Measurements from ENCODE around the gene C16orf74. TPM values are rescaled to one million over a fixed set of nuclear protein-coding genes. Genes with fewer than 3 reads are reported as not detected.

Gene C16orf74
- total RNA-seq, 1 experiment from 2014 or later, result 25.9 TPM

DNA sequence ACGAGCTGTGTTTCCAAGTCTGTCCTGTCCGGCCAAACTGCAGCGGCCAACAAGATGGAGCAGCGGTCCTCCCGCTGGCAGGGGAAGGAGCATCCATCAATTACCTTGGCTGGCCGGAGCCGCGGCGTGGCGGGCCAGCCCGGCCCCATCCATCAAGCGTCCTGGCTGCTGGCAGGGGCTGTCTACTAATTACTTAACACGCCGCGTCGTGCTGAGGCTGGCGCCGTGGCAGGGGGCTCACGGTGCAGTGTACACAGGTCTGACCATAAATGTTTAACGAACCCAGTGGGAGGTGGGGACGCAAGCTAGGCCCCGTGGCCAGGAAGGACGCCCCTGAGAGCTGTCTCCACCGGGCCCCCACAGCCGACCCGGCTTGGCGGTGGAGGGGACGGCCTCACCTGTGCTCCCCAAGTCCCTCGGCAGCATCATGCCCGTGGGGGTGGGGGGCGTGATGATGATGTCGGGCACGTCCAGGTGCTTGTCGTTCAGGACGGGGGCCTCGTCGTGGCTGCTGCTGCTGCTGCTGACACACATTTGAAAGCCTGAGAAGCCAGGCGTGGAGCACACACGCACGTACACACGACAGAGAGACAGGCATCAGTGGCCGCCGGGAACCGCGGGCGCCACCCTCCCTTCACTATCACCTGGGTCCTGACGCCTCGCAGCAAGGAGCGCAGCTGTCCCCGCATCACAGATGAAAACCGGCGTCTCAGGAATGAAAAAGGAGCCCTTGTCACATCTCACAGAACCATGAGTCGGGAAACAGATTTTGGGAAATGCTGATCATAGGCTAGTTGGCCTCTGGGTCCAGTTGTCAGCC lies 40.9 kb downstream of the C16orf74 start:
- DNase-seq (ENCODE audit: low read depth), result no peak
- in situ Hi-C loops (cut with HindIII; ENCODE audit: low pct_unique_long_range_greater_than_20kb, low sequenced_read_pairs), result no loop called here

- no peak for DNase-seq (ENCODE audit: low read depth)
- in situ Hi-C loops (cut with HindIII; ENCODE audit: low pct_unique_long_range_greater_than_20kb, low sequenced_read_pairs), result no loop called here
Measured at GRCh38 chr16:85708338-85708737, 42.6 kb downstream of the C16orf74 start.

DNA sequence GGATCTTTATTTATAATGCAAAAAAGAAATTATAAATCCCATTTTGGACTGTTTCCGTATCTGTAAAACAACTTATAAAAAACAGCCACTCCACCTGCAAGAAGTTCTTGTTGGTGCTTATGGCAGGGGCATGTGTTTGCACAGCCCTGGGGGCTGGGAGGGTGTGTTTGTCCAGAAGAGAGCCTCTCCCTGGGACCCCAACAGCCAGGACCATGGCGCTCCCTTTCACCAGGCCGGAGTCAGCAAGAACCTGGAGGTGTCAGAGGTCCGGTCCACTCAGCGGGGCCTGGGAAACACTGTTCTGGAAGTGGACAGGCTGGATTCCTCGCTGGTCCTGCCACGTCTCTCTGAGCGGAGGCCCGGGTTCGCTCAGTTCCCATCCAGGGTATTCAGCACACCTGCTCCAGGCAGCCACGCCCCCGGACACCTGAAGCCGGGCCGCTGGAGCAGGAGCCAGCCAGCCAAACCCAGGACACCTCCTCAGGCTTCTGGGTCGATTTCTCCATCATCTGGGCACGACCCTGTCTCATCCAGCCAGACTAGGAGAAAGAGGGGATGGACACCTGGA lies 43.3 kb downstream of the C16orf74 start:
- DNase-seq (ENCODE audit: low read depth), result no peak
- in situ Hi-C loops (cut with HindIII; ENCODE audit: low pct_unique_long_range_greater_than_20kb, low sequenced_read_pairs), result no loop called here

DNA sequence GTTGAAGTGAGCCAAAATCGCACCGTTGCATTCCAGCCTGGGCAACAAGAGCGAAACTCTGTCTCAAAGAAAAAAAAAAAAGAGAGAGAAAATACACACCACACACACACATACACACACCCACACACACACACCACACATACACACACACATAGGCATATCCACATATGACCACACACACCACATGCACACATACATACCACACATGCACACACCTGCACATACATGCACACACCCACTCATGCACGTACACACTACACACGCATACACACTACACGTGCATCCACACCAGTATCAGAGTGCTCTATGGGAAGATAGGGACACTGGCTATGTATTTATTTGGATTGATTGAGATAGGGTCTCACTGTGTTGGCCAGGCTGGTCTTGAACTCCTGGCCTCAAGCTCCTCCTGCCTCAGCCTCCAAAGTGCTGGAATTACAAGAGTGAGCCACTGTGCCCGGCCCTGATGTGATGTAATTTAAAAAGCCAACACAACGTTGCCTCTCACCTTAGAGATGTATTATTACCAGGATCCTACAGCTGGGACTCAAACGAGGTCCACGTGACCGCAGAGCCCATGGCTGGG lies 44.4 kb downstream of the C16orf74 start:
- DNase-seq (ENCODE audit: low read depth), result no peak
- in situ Hi-C loops (cut with HindIII; ENCODE audit: low pct_unique_long_range_greater_than_20kb, low sequenced_read_pairs), result no loop called here

- no peak for DNase-seq (ENCODE audit: low read depth)
- in situ Hi-C loops (cut with HindIII; ENCODE audit: low pct_unique_long_range_greater_than_20kb, low sequenced_read_pairs), result no loop called here
Measured at GRCh38 chr16:85704900-85705846, 45.7 kb downstream of the C16orf74 start.

- in situ Hi-C loops (cut with HindIII; ENCODE audit: low pct_unique_long_range_greater_than_20kb, low sequenced_read_pairs), result no loop called here
- no peak for DNase-seq (ENCODE audit: low read depth)
Measured at GRCh38 chr16:85704011-85704410, 46.9 kb downstream of the C16orf74 start.

GRCh38 chr16:85699628-85700027 lies 51.3 kb downstream of the C16orf74 start:
- in situ Hi-C loops (cut with HindIII; ENCODE audit: low pct_unique_long_range_greater_than_20kb, low sequenced_read_pairs), result no loop called here
- peak; percentile 40 for DNase-seq (ENCODE audit: low read depth)

GRCh38 chr16:85698935-85699558 lies 51.8 kb downstream of the C16orf74 start:
- in situ Hi-C loops (cut with HindIII; ENCODE audit: low pct_unique_long_range_greater_than_20kb, low sequenced_read_pairs), result no loop called here
- no peak for DNase-seq (ENCODE audit: low read depth)

DNA sequence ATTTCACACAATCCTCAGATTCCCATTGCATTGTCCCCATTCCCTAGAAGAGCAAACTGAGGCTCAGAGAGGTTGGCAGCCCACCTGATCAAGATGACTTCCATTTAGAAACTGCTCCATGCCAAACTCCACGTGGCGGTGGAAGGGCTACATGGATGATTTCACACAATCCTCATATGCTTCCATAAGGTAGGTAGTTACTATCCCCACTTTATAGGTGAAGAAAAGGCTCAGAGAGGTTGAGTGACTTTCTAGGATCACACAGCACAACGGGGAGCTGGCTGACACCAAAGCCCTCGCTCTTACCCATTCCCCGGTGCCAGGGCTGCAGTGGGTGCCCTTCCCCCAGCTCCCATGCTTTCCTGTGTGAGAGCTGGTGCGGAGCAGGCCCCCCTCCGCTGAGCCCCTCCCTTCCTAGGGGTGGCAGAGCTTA lies 52.4 kb downstream of the C16orf74 start:
- in situ Hi-C loops (cut with HindIII; ENCODE audit: low pct_unique_long_range_greater_than_20kb, low sequenced_read_pairs), result no loop called here

GRCh38 chr16:85697431-85697830 lies 53.5 kb downstream of the C16orf74 start:
- no peak for DNase-seq (ENCODE audit: low read depth)
- in situ Hi-C loops (cut with HindIII; ENCODE audit: low pct_unique_long_range_greater_than_20kb, low sequenced_read_pairs), result no loop called here

More for the DNA sequence above, 52.4 kb downstream of the C16orf74 start:
- no peak for DNase-seq (ENCODE audit: low read depth)

DNA sequence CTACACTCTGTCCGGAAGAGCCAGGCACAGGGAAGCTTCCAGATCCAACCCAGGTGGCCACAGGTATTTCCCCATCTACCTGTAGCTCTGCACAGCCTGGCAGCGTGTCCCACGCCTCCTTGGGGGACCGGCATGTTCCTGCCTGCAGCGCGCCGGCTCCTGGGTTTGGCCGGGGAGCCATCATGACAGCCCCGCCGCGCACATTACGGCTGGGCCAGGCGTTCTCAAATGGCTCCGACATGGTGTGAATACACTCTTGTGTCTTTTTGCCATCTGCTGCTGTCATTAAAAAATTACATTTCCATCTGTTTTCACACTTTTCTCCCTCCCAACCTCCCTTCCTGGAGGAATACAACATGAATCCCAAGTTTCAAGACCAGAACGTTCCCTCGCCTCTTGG lies 54.1 kb downstream of the C16orf74 start:
- no peak for DNase-seq (ENCODE audit: low read depth)
- in situ Hi-C loops (cut with HindIII; ENCODE audit: low pct_unique_long_range_greater_than_20kb, low sequenced_read_pairs), result no loop called here

- in situ Hi-C loops (cut with HindIII; ENCODE audit: low pct_unique_long_range_greater_than_20kb, low sequenced_read_pairs), result no loop called here
- no peak for DNase-seq (ENCODE audit: low read depth)
Measured at GRCh38 chr16:85695196-85696128, 55.4 kb downstream of the C16orf74 start.

DNA sequence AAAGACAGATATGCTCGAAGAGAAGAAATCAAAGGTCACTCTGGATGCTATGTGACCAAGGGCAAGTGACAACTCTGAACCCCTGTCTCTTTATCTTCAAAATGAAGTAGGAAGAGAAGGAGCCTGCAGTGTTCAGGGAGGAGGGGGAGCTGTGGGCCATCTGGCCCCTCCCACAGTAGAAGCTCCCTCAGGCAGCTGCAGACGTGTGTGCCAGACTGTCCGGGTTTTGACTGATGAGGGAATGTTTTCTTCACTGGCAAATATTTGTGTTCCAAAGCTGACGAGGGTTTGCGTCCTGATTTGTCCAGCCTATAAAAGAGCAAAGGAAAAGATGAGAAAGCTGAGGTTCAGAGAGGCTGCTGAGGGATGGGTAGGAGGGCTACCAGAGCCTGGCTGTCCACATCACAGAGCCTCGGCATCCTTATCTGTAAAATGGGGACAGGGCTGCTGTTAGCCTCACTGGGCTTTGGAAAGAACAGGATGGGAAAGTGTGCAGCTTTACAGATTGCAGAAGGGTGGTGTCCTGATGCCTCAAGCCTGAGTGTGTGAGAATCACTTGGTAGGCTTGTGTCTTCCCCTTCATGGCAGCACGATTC lies 60.3 kb downstream of the C16orf74 start:
- no peak for DNase-seq (ENCODE audit: low read depth)
- in situ Hi-C loops (cut with HindIII; ENCODE audit: low pct_unique_long_range_greater_than_20kb, low sequenced_read_pairs), result no loop called here

DNA sequence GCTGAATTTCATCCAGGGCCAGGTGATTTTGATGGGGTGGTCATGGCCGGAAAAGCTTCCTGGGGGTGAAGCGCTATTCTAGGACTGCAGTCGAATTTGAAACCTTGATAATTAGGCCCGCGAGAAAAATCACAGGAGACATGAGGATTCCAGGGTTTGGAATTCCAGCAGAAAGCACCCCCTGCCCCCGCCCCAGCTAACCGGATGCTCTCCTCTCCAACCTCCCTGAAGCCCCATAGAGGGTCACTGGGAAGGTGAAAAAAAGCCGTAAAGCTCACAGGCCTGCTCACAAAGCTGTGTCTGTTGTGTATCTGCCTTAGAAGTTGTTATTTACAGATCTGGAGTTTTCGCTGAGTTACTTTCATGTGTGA lies 61.0 kb downstream of the C16orf74 start:
- no peak for DNase-seq (ENCODE audit: low read depth)
- in situ Hi-C loops (cut with HindIII; ENCODE audit: low pct_unique_long_range_greater_than_20kb, low sequenced_read_pairs), result no loop called here

DNA sequence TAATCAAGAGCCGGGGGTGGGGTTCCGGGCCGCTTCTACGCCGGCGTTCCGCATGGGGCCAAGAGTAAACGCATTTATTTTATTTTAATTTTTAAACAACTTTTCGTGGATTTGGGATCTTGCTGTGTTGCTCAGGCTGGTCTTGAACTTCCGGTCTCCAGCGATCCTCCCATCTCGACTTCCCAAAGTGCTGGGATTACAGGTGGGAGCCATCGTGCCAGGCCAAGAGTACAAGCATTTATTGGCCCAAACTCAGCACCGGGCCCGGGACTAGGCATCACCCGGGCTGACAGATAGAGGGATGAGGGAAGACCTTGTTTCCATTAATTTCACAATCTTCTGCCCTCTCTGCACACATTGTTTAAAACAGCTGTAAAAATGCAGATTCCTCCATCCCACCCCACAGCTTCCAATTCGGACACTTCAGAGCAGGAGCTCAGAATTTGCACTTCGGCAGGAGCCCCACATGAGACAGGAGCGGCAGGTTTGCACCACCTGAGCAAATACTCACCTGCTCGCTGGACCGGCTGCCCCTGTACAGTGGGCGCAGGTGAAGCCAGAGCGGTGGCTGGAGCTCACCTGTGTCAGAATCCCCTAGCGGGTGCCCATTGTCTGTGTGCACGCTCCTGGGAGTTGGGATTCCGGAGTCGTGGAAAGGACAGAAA lies 61.5 kb downstream of the C16orf74 start:
- peak; percentile 25 for DNase-seq (ENCODE audit: low read depth)
- in situ Hi-C loops (cut with HindIII; ENCODE audit: low pct_unique_long_range_greater_than_20kb, low sequenced_read_pairs), result no loop called here

GRCh38 chr16:85688586-85689284 lies 62.2 kb downstream of the C16orf74 start, which contains the start of gene GINS2:
GINS2 (minus strand) TSS chr16:85688954; CDS start chr16:85688898, 56 bp downstream.
- in situ Hi-C loops (cut with HindIII; ENCODE audit: low pct_unique_long_range_greater_than_20kb, low sequenced_read_pairs), result no loop called here
- peak; percentile 81 for DNase-seq (ENCODE audit: low read depth)

Data from Caki2 (cell line).